ENCODE measurements around the gene SPRED1. TPM values are rescaled to one million over a fixed set of nuclear protein-coding genes. Genes with fewer than 3 reads are reported as not detected.

Gene SPRED1
- total RNA-seq, 1 experiment from 2014 or later, result 10.4 TPM

DNA sequence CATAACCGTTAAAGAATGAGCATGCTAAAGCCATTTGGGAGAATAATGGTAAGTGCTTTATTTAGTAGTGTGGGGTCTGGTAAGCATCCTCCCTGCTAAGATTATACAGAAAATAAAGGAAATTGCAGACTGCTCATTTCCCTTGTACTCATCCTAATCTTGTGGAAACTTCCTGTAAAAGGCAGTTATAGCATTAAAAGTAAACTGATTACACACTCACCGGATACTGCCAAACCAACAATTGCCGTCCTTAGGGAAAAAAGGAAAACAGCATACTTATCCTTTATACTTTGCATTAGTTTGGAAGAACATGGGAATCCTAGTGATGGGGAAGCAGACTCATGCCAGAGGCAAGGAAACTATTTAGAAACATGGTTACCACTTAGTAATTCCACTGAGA lies 5.3 kb upstream of the SPRED1 start:
- H3K9me3 Mint-ChIP-seq (ENCODE audit: unreplicated experiment), result no peaks in the 10 kb centered on the region
- intact Hi-C loops (cut with micrococcal nuclease; ENCODE audit: unreplicated experiment), result no loop called here
- BruUV-seq (replicated peaks), result no TSS peak
- Histone ChIP-seq H3K9me3 (no peaks in the 10 kb centered on the region), H3K36me3 (ENCODE audit: control insufficient read depth, insufficient read depth, low read length) (no peaks in the 10 kb centered on the region), H3K27me3 (replicated peaks; ENCODE audit: control insufficient read depth, insufficient read depth, low read length) (no peaks in the 10 kb centered on the region), H3K4me3 (ENCODE audit: low read depth, low read length) (no peak overlapping the region), H3K4me1 (no peaks in the 10 kb centered on the region)
- peaks cover 7% of the 10 kb centered on the region for H3K36me3 Mint-ChIP-seq (ENCODE audit: insufficient read depth, unreplicated experiment)
- no peaks in the 10 kb centered on the region for H3K27me3 Mint-ChIP-seq (ENCODE audit: insufficient read depth, unreplicated experiment)
- CTCF ChIA-PET, result no interaction called here
- no peak overlapping the region for H3K4me3 Mint-ChIP-seq (ENCODE audit: unreplicated experiment)
- DNase-seq, result no peak
- H3K4me1 Mint-ChIP-seq (ENCODE audit: low read depth, unreplicated experiment), result peaks cover 10% of the 10 kb centered on the region
- TF ChIP-seq, protein P1, sequence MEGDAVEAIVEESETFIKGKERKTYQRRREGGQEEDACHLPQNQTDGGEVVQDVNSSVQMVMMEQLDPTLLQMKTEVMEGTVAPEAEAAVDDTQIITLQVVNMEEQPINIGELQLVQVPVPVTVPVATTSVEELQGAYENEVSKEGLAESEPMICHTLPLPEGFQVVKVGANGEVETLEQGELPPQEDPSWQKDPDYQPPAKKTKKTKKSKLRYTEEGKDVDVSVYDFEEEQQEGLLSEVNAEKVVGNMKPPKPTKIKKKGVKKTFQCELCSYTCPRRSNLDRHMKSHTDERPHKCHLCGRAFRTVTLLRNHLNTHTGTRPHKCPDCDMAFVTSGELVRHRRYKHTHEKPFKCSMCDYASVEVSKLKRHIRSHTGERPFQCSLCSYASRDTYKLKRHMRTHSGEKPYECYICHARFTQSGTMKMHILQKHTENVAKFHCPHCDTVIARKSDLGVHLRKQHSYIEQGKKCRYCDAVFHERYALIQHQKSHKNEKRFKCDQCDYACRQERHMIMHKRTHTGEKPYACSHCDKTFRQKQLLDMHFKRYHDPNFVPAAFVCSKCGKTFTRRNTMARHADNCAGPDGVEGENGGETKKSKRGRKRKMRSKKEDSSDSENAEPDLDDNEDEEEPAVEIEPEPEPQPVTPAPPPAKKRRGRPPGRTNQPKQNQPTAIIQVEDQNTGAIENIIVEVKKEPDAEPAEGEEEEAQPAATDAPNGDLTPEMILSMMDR (IDR thresholded peaks at IDR 0.05; ENCODE audit: insufficient read depth in 1 of 2, low read depth in 1 of 2, low read length in 1 of 2, severe bottlenecking in 1 of 2, unreplicated experiment in 1 of 2), result no peak
- POLR2A ChIA-PET, result no interaction called here
- H3K27ac Mint-ChIP-seq (ENCODE audit: unreplicated experiment), result no peak overlapping the region

DNA sequence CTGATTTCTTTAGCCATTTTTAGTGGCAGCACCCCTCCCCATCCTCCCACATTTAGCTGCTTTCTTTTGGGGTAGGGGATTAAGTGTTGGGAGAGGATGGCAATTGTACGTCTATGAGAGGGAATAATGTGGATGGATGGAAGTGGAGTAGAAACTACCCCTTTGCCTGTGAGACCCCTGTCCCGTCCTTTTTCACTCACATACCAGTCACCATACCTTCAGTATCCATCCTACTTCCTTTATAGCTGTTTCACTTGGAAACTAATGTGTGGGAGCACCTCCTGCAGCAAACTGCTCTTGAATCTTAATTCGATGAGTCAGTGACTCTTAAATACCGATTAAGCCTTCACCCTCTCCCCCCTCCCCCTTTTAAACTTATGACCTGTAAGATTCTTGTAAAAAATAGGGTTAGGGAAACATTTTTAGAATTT lies 730 bp downstream of the SPRED1 start:
- H3K27me3 Mint-ChIP-seq (ENCODE audit: insufficient read depth, unreplicated experiment), result no peaks in the 10 kb centered on the region
- Histone ChIP-seq H3K27me3 (replicated peaks; ENCODE audit: control insufficient read depth, insufficient read depth, low read length) (no peaks in the 10 kb centered on the region), H3K4me1 (no peaks in the 10 kb centered on the region; the same call in 1 of the 2 replicates), H3K4me3 (ENCODE audit: low read depth, low read length) (peak overlapping the region; percentile 71), H3K9me3 (no peaks in the 10 kb centered on the region), H3K36me3 (ENCODE audit: control insufficient read depth, insufficient read depth, low read length) (no peaks in the 10 kb centered on the region)
- H3K4me3 Mint-ChIP-seq (ENCODE audit: unreplicated experiment), result peak overlapping the region; percentile 97
- peaks cover 27% of the 10 kb centered on the region for H3K4me1 Mint-ChIP-seq (ENCODE audit: low read depth, unreplicated experiment)
- intact Hi-C loops (cut with micrococcal nuclease; ENCODE audit: unreplicated experiment), result loop anchor here (5.0 kb wide), 2 partner anchors 36 to 241 kb away; no protein-coding TSS in a partner anchor
- CTCF ChIA-PET, result interaction anchor here (0.6 to 2.8 kb wide), 2 partner anchors 181 to 613 kb away, joined by 9 to 15 read pairs; no protein-coding TSS in a partner anchor
- POLR2A ChIA-PET, result no interaction called here
- H3K27ac Mint-ChIP-seq (ENCODE audit: unreplicated experiment), result peak overlapping the region; percentile 76
- no TSS peak for BruUV-seq (replicated peaks)
- TF ChIP-seq, protein P1 (IDR thresholded peaks at IDR 0.05; ENCODE audit: insufficient read depth in 1 of 2, low read depth in 1 of 2, low read length in 1 of 2, severe bottlenecking in 1 of 2, unreplicated experiment in 1 of 2), result no peak
- no peak for DNase-seq
- H3K36me3 Mint-ChIP-seq (ENCODE audit: insufficient read depth, unreplicated experiment), result peaks cover 13% of the 10 kb centered on the region
- H3K9me3 Mint-ChIP-seq (ENCODE audit: unreplicated experiment), result no peaks in the 10 kb centered on the region

DNA sequence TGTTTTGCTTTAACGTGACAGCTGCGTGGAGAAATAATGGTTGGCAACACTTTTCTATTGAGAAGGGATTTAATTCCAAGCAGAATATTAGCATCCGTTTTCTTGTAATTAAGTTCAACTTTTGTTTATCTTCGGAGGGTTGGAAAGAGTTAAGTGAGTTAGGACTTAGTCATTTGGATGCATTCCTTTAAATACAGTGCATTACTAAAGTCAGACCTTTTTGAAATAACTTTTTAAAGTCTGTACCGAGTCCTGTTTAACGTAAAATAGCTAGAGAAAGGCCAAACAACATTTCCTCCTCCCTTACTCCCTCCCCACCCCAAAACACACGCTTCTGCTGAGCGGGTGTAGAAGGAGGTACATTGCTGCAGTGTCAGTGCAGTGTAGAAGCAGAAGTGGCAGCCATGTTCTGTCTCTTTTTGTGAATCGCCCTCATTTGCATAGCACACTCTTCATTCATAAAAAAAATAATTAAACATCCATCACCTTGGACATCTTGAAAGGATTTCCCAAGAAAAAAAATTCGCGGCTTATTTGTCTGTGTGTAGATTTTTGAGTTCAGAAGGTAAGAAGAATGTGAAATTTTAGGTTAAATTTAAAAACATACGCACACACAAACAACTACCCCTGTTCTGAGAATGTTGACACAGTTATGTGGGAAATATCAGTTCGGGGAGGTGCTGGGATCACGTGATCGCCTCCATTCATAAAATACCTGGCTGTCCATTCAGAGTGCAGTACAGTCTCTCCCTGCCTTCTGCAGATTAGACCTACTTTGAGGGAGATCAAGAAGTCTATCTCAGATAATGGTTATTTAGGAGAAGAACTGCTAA lies 1.6 kb downstream of the SPRED1 start:
- ChIA-PET POLR2A (no interaction called here), CTCF (interaction anchor here (0.6 kb wide), 1 partner anchor 614 kb away, joined by 9 read pairs; no protein-coding TSS in a partner anchor)
- Histone ChIP-seq H3K4me1 (no peaks in the 10 kb centered on the region; the same call in 1 of the 2 replicates), H3K9me3 (no peaks in the 10 kb centered on the region), H3K4me3 (ENCODE audit: low read depth, low read length) (peak overlapping the region; percentile 71), H3K36me3 (ENCODE audit: control insufficient read depth, insufficient read depth, low read length) (no peaks in the 10 kb centered on the region), H3K27me3 (replicated peaks; ENCODE audit: control insufficient read depth, insufficient read depth, low read length) (no peaks in the 10 kb centered on the region)
- Mint-ChIP-seq H3K4me1 (ENCODE audit: low read depth, unreplicated experiment) (peaks cover 27% of the 10 kb centered on the region), H3K9me3 (ENCODE audit: unreplicated experiment) (no peaks in the 10 kb centered on the region), H3K27me3 (ENCODE audit: insufficient read depth, unreplicated experiment) (no peaks in the 10 kb centered on the region), H3K4me3 (ENCODE audit: unreplicated experiment) (peak overlapping the region; percentile 97), H3K27ac (ENCODE audit: unreplicated experiment) (peak overlapping the region; percentile 55), H3K36me3 (ENCODE audit: insufficient read depth, unreplicated experiment) (peaks cover 13% of the 10 kb centered on the region)
- TF ChIP-seq, protein P1 (IDR thresholded peaks at IDR 0.05; ENCODE audit: insufficient read depth in 1 of 2, low read depth in 1 of 2, low read length in 1 of 2, severe bottlenecking in 1 of 2, unreplicated experiment in 1 of 2), result no peak
- TSS peak; percentile 27 for BruUV-seq (replicated peaks)
- DNase-seq, result peak; percentile 58 to 60
- intact Hi-C loops (cut with micrococcal nuclease; ENCODE audit: unreplicated experiment), result loop anchor here (1.0 to 5.0 kb wide), 4 partner anchors 37 to 242 kb away; no protein-coding TSS in a partner anchor

All from Caco-2 (cell line).